Stimulated activated CD8-positive, alpha-beta memory T cell treated with anti-CD3 and anti-CD28 coated beads, Interleukin-12 subunit alpha, Interleukin-12 subunit beta, amount 100 ng/mL, for 1 hour (primary cell): Measurements from ENCODE around the gene POMP.
"Not testable (repeated sequence)": the region's sequence is repeated elsewhere in the genome, so short reads cannot be mapped to it uniquely, and the experiment has no call there.

Source experiments
- DNase-seq: peaks from one replicate; pipeline ENCODE4 v3.0.0-alpha.2; 2020; ENCODE audit warnings: low read depth

The POMP gene

GRCh38 chr13:28637714-28638355 lies 21.1 kb upstream of the POMP start:
- no peak for DNase-seq

- DNase-seq, result no peak
Observed at GRCh38 chr13:28638756-28639155, 20.2 kb upstream of the POMP start.

GRCh38 chr13:28640861-28641599 lies 17.9 kb upstream of the POMP start:
- no peak for DNase-seq

DNA sequence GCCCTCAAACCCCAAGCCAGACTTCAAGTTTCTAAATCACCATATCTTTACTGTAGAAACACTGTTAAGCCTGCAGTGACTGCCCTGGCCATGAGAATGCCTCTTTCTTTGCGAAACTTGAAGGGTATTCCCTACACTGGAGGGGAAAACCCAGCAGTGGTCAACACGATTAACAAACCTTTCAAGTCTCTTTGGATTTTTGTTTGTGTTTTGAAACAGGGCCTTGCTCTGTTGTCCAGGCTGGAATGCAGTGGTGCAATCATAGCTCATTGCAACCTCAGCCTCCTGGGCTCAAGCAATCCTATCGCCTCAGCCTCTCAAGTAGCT lies 17.4 kb upstream of the POMP start:
- no peak for DNase-seq

- no peak for DNase-seq
Observed at GRCh38 chr13:28650284-28650683, 8.6 kb upstream of the POMP start.

- no peak for DNase-seq
Observed at GRCh38 chr13:28651810-28652401, 7.0 kb upstream of the POMP start.

DNA sequence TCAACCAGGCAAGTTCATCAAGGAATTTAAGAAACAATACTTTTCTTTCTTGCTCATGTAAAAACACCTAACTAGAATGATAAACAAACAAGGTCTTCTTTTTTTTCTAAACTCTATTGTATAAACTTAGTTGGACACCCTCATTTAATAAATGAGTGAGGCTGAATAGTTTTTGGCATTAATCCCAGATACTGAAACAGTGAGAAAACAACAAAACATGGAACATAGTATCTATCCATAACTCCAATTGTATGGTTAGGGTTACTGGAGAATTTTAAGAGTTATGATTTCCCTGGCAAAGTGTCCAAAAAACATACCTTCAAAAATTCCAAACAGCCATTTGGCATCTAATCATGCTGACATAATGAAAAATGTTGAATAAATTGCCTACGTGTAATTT lies 5.8 kb upstream of the POMP start:
- no peak for DNase-seq

- DNase-seq, result no peak
Observed at GRCh38 chr13:28654276-28654675, 4.7 kb upstream of the POMP start.

DNA sequence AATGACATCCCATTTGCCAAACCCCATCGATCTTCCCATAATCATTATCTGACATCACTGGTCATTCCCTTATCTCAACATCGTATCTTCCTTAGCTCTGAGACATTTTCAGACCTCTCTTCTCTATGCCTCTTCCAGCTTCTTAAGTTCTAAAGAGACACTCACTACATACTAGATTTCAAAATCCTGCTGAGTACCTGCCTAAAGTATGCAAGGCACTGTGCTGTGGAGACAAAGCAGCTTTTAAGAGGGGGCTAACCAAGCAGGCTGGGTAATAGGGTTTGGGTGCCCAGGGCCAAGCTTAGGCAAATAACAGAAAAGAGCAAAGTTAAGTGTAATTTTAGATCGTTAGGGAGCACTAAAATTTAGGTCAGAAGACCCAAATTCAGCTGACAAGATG lies 3.4 kb upstream of the POMP start:
- DNase-seq, result no peak

- no peak for DNase-seq
Observed at GRCh38 chr13:28657784-28658538, 969 bp upstream of the POMP start.

DNA sequence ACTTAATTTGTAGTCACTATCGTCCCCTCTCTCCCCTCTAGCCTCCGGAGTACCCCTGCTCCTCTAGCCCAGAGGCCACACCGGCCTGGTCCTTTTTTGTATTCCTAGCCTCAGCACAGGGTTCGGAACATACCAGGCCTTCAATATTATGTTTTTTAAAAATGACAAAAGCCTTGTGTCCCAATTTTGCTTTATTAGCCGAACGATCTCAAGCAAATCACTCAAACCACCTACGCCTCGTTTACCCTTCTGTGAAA lies 463 bp upstream of the POMP start:
- no peak for DNase-seq

GRCh38 chr13:28659621-28659970 lies 666 bp downstream of the POMP start:
- no peak for DNase-seq

DNA sequence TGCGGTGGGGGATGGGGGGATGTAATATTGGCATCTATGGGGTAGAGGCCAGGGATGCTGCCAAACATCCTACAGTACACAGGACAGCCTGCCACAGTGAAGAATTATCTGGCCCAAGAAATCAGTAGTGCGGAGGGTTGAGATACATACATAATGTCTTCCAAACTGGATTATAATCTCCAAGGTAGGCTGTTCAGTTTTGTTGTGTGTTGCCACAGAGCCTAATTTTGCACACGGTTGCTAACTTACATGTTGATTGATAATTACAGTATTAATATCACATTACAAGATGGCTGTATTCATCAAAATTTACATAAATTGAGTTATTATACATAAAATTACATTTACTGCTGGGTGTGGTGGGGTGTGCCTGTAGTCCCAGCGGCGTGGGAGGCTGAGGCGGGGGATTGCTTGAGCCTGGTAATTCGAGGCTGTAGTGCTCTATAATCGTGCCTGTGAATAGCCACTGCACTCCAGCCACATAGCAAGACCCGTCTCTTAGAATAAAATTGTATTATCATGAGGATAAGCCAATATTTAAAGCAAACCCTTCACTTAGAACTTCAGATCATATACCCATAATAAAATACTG lies 8.1 kb downstream of the POMP start:
- no peak for DNase-seq

DNA sequence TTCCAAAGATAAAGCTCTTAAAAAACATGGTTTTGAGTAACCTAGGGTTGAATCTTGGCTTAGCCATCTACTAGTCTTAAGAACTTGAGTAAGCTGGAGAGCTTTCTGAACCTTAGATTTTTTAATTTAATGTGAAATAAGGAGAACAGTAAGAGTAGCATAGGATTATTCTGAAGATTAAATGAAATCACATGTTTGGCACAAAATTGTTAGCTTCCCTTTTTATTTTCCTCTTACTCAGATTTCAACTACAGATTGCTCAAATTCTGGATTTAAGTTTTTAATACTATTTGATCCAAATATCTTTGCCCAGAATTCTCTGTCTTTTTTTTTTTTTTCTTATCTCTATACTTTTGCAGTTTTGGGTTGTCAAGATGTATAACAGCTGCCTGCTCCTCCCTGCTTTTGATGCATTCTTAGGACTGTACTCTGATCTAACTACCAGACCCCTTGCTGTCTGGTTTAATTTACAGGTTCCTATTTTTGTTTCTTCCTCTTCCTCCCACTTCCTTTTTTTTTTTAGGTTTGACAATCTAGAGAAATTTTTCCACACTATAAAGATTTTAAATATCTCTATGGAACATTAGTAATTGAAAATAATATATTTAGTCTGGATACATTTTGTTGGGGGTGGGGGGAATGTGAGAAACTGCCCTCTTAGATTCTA lies 12.3 kb downstream of the POMP start:
- DNase-seq, result no peak

GRCh38 chr13:28678809-28679208 lies 19.9 kb downstream of the POMP start:
- DNase-seq, result no peak

DNA sequence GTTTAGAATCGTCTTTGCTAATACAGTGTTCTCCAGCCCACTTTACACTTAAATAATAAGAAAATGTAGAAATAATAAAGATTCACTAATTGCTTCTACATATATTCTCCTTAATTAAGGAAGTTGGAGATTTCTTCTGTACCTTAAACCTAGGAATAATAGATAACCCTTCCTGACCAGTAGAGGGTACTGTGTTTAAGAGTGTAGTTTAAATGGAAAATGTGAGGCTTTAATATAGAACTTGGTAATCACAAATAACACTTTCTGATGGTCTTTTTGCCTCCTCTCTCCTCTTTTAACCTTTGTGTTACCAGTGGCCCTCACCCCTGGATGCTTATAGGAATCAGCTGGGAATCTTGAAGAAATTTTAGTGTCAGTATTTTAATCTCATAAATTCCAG lies 20.7 kb downstream of the POMP start:
- DNase-seq, result no peak

DNA sequence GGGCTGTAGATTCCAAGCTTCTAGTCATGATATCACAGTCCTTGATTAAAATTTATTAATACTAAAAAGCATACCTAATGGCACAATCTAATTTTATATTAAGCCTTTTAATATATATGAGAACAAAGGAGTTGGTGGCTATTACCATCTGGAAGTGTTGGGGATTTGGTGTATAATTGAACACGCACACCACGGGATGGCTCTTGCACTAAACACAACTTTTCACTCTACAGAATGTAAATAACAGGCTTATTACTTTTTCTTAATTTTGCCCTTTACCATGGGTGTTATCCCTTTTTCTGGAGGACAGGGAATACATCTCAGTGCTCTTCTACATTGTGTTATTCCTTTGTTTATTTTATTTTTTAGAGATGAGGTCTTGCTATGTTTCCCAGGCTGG lies 21.6 kb downstream of the POMP start:
- DNase-seq, result no peak

DNA sequence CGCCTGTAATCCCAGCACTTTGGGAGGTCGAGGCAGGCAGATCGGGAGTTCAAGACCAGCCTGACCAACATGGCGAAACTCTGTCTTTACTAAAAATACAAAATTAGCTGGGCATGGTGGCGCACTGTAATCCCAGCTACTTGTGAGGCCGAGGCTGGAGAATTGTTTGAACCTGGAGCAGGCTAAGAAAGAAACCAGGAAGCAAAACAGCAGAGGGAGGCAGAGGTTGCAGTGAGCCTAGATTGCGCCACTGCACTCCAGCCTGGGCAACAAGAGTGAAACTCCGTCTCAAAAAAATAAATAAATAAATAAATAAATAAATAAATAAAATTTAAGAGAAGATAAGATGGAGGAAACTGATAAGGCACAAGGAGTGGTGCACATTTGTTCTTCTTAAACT lies 24.2 kb downstream of the POMP start:
- not testable (repeated sequence) for DNase-seq

DNA sequence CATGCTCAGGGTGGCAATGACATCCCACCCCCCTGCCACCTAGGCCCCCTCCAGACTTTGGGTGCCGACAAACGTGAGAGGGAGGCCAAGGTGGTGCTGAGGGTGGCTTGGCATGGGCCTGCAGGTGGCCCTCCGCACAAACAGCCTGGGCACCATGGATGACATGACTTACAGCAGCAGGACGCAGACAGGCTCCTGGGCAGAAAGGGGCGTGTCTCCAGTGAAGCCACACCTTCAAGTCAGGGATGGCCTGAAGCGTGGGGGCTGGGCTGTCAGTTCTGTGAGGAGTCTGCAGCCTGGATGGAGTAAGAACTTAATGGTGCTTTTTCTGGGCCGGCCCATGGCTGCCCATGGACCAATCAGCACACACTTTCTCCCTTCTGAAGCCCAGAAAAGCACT lies 25.3 kb downstream of the POMP start:
- no peak for DNase-seq

- DNase-seq, result no peak
Observed at GRCh38 chr13:28685114-28685513, 26.2 kb downstream of the POMP start.

DNA sequence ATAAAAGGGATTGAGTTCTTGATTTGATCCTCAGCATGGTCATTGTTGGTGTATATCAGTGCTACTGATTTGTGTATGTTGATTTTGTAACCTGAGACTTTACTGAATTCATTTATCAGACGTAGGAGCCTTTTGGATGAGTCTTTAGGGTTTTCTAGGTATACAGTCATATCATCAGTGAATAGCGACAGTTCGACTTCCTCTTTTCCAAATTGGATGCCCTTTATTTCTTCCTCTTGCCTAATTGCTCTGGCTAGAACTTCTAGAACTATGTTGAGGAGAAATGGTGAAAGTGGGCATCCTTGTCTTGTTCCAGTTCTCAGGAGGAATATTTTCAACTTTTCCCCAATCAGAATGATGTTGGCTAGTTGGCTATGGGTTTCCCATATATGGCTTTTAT lies 27.0 kb downstream of the POMP start:
- no peak for DNase-seq
